Stimulated activated naive B cell treated with anti-CD40 and anti-IgM and Interleukin-4, amounts not matched to agents 10 μg/mL and 1 μg/mL and 100 μg/mL, for 72 hours (primary cell): ENCODE data around the gene C8B.

Experiments used
- ATAC-seq, 2 donors: fragments of 150-1000 bp; cut with Tn5 transposase; replicated peaks; 2 replicates each; pipeline ENCODE4 v1.10.0; 2021; ENCODE audit warnings: moderate library complexity in 1 of 2
- DNase-seq: peaks from one replicate; pipeline ENCODE4 v3.0.0; 2021
- H3K27ac Mint-ChIP-seq: one replicate; pipeline ENCODE4 v1.8.0; 2022; ENCODE audit warnings: mild to moderate bottlenecking, mixed read lengths
- H3K27me3 Mint-ChIP-seq, 2 donors: one replicate each; pipeline ENCODE4 v1.8.0; 2022; ENCODE audit warnings: mixed read lengths in 2 of 2
- H3K36me3 Mint-ChIP-seq, 2 donors: one replicate each; pipeline ENCODE4 v1.8.0; 2022; ENCODE audit warnings: mixed read lengths in 2 of 2, mild to moderate bottlenecking in 1 of 2
- H3K4me1 Mint-ChIP-seq, 2 donors: one replicate each; pipeline ENCODE4 v1.8.0; 2022; ENCODE audit warnings: mixed read lengths in 2 of 2, mild to moderate bottlenecking in 1 of 2
- H3K4me3 Mint-ChIP-seq, 2 donors: one replicate each; pipeline ENCODE4 v1.8.0; 2022; ENCODE audit warnings: mild to moderate bottlenecking in 2 of 2, mixed read lengths in 2 of 2, moderate library complexity in 1 of 2
- H3K9me3 Mint-ChIP-seq, 2 donors: one replicate each; pipeline ENCODE4 v1.8.0; 2022; ENCODE audit warnings: mixed read lengths in 2 of 2, mild to moderate bottlenecking in 1 of 2

The C8B gene

GRCh38 chr1:56983484-56983883 lies 17.7 kb upstream of the C8B start:
- DNase-seq (no peak), ATAC-seq (no peak)
- Mint-ChIP-seq H3K9me3 (no peaks in the 10 kb centered on the region), H3K27me3 (peaks cover 0 to 9% of the 10 kb centered on the region in 2 donors), H3K36me3 (no peaks in the 10 kb centered on the region), H3K4me1 (peaks cover 0 to 1% of the 10 kb centered on the region in 2 donors), H3K27ac (no peak overlapping the region), H3K4me3 (no peak overlapping the region)

DNA sequence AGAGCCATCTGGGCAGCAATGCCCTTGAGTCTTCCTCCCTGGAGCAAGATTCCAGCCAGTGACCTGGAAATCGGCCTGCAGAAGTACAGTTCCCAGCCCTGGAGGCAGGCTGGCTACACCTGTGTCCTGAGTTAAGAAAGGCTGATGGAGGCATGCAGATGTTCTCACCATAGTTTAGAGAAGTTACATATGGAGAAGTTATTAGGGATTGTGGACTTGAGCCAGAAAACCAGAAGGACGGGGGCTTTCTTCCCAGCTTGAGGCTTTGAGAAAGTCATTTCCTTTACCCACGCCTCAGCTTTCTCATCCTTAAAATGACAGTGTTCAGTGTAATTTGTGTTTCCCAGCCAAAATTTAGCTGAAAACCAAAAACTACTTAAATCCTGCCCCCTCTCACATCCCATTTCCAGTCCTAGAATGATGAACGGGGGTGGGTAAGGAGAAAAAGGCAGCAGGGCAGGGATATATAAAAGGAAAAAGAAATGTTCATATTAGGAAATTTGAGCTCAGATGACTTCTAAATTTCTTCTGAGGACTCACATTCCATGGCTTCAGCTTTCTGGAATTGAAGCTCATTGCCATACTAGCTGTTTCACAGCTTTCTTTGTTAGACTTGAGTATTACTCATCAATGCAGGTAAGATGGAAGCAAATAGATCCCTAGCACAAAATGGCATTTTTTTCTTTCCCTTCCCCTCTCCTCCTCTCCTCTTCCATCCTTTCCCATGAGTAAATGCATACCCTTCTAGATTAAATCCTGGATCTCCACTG lies 14.4 kb upstream of the C8B start:
- H3K9me3 Mint-ChIP-seq: peaks cover 0 to 4% of the 10 kb centered on the region in 2 donors
- no peak overlapping the region for H3K27ac Mint-ChIP-seq
- H3K27me3 Mint-ChIP-seq: peaks cover 4 to 9% of the 10 kb centered on the region in 2 donors
- H3K4me3 Mint-ChIP-seq: no peak overlapping the region
- no peaks in the 10 kb centered on the region for H3K36me3 Mint-ChIP-seq
- ATAC-seq: no peak
- H3K4me1 Mint-ChIP-seq: peaks cover 0 to 1% of the 10 kb centered on the region in 2 donors
- no peak for DNase-seq

DNA sequence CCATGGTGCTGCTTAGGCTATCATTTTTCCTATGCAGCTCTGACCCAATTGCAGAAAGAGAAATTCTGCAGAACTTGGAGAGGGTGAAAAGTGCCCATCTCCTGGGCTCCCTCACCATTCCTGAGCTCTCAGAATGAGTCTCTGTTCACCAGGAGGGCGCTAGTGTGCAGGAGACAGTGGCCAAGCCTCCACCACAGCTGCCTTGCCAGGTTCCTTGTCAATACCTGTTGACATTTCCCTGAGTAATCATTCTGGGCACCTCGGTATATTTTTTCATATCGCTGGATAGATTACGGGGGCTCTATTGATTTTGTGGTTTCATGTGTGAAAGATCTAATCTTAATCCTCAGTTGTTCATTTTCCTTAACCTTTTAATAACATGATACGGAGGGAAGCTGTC lies 13.0 kb upstream of the C8B start:
- Mint-ChIP-seq H3K9me3 (peaks cover 0 to 4% of the 10 kb centered on the region in 2 donors), H3K36me3 (no peaks in the 10 kb centered on the region), H3K4me1 (peaks cover 0 to 1% of the 10 kb centered on the region in 2 donors), H3K27me3 (peaks cover 4 to 5% of the 10 kb centered on the region in 2 donors), H3K4me3 (no peak overlapping the region), H3K27ac (no peak overlapping the region)
- DNase-seq: no peak
- no peak for ATAC-seq

DNA sequence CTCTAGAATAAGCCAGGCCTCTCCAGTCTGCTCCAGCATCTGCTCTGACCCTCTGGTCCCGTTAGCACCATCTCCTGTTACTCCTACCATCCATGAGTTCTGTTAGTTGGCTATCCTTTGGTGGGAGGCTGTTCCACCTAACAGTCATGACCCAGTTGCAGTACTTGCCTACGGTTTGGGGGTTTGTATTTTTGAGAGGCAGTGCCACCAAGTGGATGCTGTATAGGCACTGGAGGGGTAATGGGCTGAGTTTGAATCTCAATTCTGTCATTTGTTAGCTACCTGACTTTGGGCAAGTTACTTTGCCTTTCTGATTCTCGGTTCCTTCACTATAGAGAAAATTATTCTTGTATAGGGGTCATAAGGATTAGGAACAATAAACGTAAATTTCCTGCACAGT lies 12.1 kb upstream of the C8B start:
- Mint-ChIP-seq H3K9me3 (peaks cover 0 to 4% of the 10 kb centered on the region in 2 donors), H3K4me1 (peaks cover 0 to 1% of the 10 kb centered on the region in 2 donors), H3K27me3 (peaks cover 4 to 5% of the 10 kb centered on the region in 2 donors), H3K27ac (no peak overlapping the region), H3K36me3 (no peaks in the 10 kb centered on the region), H3K4me3 (no peak overlapping the region)
- ATAC-seq (no peak), DNase-seq (no peak)

DNA sequence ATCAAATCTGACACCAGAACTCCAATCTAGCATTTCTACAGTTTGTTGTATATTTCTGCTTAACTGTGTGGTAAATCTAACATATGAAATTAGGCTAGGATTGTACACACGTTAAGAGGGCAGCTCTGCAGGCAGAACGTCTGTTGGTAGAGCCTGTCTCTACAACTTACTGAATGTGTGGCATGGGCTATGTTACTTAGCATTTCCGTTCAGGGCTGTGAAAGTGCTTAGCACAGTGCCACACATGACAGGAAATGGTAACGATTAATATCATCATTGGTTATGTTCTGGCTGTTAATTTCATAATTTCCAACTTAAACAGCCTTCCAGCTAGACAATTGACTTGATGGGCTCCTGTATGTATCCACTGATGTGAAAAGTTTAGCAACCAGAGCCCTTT lies 9.6 kb upstream of the C8B start:
- Mint-ChIP-seq H3K36me3 (no peaks in the 10 kb centered on the region), H3K4me3 (no peak overlapping the region), H3K4me1 (peaks cover 0 to 1% of the 10 kb centered on the region in 2 donors), H3K9me3 (peaks cover 0 to 4% of the 10 kb centered on the region in 2 donors), H3K27me3 (peaks cover 4 to 5% of the 10 kb centered on the region in 2 donors), H3K27ac (no peak overlapping the region)
- DNase-seq (no peak), ATAC-seq (no peak)

DNA sequence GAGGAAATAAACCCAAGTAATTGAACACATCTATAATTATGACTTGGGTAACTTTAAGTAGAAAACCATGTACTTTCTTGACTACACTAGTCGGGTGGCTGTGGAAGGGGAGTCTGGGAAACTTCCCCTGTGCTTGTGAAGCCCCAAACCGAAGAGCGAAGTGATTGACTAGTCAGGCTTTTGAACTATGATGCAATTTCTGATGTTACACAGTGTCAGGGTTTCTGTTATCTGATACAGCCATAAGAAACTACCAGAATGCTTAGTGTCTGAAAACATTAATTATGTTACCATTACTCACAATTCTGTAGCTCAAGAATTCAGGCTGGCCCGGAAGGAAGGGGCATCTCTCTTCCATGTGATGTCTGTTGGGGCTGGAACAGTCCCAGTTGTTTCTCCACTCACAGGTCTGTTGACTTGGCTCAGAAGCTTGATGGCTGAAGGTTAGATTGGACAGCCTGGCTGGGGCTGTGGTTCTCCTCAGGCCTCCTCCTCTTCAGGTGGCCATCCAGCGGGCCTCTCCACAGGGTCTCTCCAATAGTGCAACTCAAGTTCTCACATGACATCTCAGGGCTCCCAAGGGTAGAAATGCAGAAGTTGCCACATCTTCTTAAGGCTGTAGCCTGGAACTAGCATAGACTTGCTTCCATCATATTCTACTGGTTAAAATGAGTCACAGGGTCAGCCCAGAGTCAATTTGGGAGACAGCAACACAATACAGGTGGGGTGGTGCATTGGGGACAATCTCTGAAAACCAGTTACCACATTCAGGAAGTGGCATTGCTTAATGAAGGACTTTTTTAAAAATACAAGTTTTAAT lies 8.3 kb upstream of the C8B start:
- no peak overlapping the region for H3K27ac Mint-ChIP-seq

DNA sequence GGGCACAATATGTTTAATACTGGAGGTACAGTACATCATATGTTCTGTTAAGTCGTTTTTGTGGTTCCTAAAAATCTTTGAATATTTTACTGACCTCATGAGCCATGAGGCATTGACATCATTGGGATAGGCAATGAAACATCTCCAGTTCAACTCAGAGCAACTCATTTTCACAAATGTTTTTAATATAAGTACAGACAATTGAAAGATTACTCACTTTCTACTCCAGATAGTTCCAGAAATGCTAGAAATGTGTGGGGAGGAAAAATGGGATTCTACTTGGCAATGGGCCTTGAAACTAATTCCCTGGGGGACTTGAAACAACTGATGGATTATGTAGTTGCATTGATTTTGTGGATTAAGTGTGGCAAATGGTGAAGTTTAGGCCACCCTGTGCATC lies 7.2 kb upstream of the C8B start:
- DNase-seq (no peak), ATAC-seq (no peak)
- no peaks in the 10 kb centered on the region for H3K36me3 Mint-ChIP-seq
- H3K4me1 Mint-ChIP-seq: no peaks in the 10 kb centered on the region
- H3K27me3 Mint-ChIP-seq: peaks cover 0 to 4% of the 10 kb centered on the region in 2 donors
- H3K9me3 Mint-ChIP-seq: peaks cover 0 to 4% of the 10 kb centered on the region in 2 donors
- H3K27ac Mint-ChIP-seq: no peak overlapping the region
- no peak overlapping the region for H3K4me3 Mint-ChIP-seq

More for the DNA sequence above, 8.3 kb upstream of the C8B start:
- no peak for ATAC-seq
- Mint-ChIP-seq H3K9me3 (peaks cover 0 to 4% of the 10 kb centered on the region in 2 donors), H3K36me3 (no peaks in the 10 kb centered on the region), H3K4me1 (no peaks in the 10 kb centered on the region), H3K4me3 (no peak overlapping the region), H3K27me3 (peaks cover 0 to 4% of the 10 kb centered on the region in 2 donors)
- no peak for DNase-seq

GRCh38 chr1:56970280-56970679 lies 4.5 kb upstream of the C8B start:
- DNase-seq (no peak), ATAC-seq (no peak)
- H3K4me3 Mint-ChIP-seq: no peak overlapping the region
- no peak overlapping the region for H3K27ac Mint-ChIP-seq
- no peaks in the 10 kb centered on the region for H3K36me3 Mint-ChIP-seq
- no peaks in the 10 kb centered on the region for H3K4me1 Mint-ChIP-seq
- no peaks in the 10 kb centered on the region for H3K9me3 Mint-ChIP-seq
- H3K27me3 Mint-ChIP-seq: no peaks in the 10 kb centered on the region

DNA sequence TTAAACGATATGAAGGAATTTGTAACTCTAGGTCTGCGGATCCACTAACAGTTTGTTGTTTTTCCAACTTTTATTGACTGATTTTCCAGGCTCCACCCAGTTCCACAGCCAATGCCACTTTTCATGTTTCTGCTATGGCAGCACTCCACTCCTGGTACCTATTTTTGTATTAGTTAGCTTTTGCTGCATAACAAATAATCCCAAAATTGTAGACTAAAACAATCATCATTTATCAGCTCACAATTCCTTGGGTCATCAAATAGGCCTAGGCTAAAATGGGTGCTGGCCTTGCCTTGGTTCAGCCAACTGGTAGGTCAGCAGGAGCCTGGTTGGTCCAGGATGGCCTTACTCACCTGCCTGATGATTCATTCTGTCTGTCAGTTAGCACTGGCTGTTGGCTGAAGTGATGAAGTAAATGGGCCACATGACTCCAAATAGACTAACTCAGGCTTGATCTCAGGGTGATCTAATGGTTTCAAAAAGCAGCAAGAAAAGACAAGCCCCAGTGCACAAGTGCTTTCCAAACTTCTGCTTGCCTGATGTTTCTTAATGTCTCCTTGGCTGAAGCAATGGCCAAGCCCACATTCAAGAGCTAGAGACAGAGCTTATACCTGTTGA lies 3.2 kb upstream of the C8B start:
- H3K4me3 Mint-ChIP-seq: no peak overlapping the region
- H3K36me3 Mint-ChIP-seq: no peaks in the 10 kb centered on the region
- H3K9me3 Mint-ChIP-seq: no peaks in the 10 kb centered on the region
- no peaks in the 10 kb centered on the region for H3K27me3 Mint-ChIP-seq
- H3K4me1 Mint-ChIP-seq: no peaks in the 10 kb centered on the region
- H3K27ac Mint-ChIP-seq: no peak overlapping the region
- DNase-seq: no peak
- ATAC-seq: no peak

DNA sequence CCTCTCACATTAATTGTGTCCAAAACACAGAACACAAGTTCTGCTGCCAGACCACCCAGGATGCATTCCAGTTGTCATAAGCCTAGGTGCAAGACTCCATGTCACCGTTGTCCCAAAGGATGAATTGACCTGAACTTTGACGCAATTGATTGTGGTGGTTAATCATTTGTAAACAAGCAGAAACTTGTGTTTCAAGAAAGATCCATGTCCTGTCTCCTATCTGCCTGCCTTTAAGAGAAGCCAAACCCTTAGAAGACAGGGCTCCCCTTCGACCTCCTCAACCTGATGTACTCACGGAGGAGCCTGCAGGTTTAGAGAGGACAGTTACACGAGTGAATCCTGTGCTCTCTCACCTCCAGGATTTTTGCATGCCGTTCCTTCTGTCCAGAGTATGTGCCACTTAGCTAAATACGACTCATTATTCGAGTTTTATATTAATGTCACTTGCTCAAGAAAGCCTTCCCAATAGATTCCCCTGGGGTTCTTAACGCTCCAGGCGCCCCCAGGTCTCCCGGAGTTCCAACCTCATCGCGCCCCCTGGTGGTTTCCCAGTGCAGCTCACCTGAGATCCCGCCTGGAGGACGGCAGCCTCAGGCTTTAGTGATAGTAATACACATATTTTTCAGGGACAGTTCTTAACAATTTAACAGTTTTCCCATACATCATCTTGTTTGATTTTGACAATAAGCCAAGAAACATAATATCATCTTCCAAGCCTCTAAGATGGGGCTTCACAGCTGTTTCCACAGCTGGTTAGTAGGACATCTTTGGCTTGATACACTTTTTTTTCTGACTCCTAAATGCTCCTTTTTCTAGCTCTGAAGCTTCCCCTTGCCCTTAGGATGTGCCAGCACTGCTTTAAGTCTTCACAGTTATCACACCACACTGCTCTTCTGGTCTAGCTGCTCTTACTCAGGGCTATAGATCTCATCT lies 2.4 kb upstream of the C8B start:
- Mint-ChIP-seq H3K27ac (no peak overlapping the region), H3K4me3 (no peak overlapping the region), H3K27me3 (no peaks in the 10 kb centered on the region), H3K36me3 (no peaks in the 10 kb centered on the region), H3K9me3 (no peaks in the 10 kb centered on the region), H3K4me1 (no peaks in the 10 kb centered on the region)
- no peak for ATAC-seq
- DNase-seq: no peak

- H3K4me3 Mint-ChIP-seq: no peak overlapping the region
- no peaks in the 10 kb centered on the region for H3K27me3 Mint-ChIP-seq
- no peaks in the 10 kb centered on the region for H3K9me3 Mint-ChIP-seq
- no peak for DNase-seq
- H3K4me1 Mint-ChIP-seq: no peaks in the 10 kb centered on the region
- ATAC-seq: no peak
- H3K36me3 Mint-ChIP-seq: no peaks in the 10 kb centered on the region
- H3K27ac Mint-ChIP-seq: no peak overlapping the region
Observed at GRCh38 chr1:56967355-56967754, 1.5 kb upstream of the C8B start.

DNA sequence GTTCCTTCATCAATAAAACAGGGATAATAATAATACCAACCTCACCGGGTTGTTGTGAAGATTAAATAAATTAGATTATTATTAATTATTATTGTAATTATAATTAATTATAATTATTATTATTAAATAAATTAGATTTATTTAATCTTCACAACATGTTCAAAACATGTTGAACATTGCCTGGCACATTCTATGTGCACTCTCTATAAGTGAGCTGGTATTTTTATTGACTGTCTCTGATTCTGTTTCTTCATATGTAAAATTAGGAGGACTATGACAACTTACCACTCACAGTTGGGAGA lies 834 bp upstream of the C8B start:
- no peak for DNase-seq

DNA sequence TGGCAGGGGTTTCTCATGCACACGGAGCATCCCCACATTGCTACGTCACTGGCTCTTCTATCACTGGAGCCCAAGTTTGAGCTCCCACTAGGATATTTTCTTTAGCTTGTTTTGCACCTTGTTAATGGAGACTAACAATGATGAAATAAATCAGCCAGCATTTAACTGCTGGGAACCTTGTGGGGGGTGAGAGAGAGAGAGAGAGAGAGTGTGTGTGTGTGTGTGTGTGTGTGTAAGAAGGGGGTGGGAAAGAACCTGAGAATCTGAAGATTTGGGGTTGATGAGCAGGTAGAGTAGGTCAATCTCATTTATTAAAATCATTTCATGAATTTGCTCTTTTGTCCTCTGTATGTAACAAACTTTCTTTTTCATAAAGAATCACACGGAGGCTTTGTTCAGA lies 624 bp downstream of the C8B start:
- no peaks in the 10 kb centered on the region for H3K9me3 Mint-ChIP-seq
- ATAC-seq (no peak), DNase-seq (no peak)
- H3K4me1 Mint-ChIP-seq: no peaks in the 10 kb centered on the region
- no peak overlapping the region for H3K27ac Mint-ChIP-seq
- H3K36me3 Mint-ChIP-seq: no peaks in the 10 kb centered on the region
- H3K4me3 Mint-ChIP-seq: no peak overlapping the region
- H3K27me3 Mint-ChIP-seq: no peaks in the 10 kb centered on the region

More for the DNA sequence above, 834 bp upstream of the C8B start:
- H3K9me3 Mint-ChIP-seq: no peaks in the 10 kb centered on the region
- no peak overlapping the region for H3K27ac Mint-ChIP-seq
- no peaks in the 10 kb centered on the region for H3K4me1 Mint-ChIP-seq
- ATAC-seq: no peak
- H3K27me3 Mint-ChIP-seq: no peaks in the 10 kb centered on the region
- no peaks in the 10 kb centered on the region for H3K36me3 Mint-ChIP-seq
- no peak overlapping the region for H3K4me3 Mint-ChIP-seq
